HG03521 (cell line): Measurements from ENCODE around the gene SLC7A11.
"Not testable (repeated sequence)": the region's sequence is repeated elsewhere in the genome, so short reads cannot be mapped to it uniquely, and the experiment has no call there.

Experiments
- ATAC-seq: cut with Tn5 transposase; IDR thresholded peaks from one replicate; pipeline ENCODE4 v1.9.1; 2021; ENCODE audit warnings: mild to moderate bottlenecking, moderate library complexity; ENCODE audit not compliant: unreplicated experiment

Gene SLC7A11

GRCh38 chr4:138243369-138243768 is 1.2 kb upstream of the SLC7A11 start:
- ATAC-seq, result no peak

GRCh38 chr4:138242834-138243156 is 646 bp upstream of the SLC7A11 start:
- no peak for ATAC-seq

GRCh38 chr4:138241281-138242075 is 671 bp downstream of the SLC7A11 start:
- ATAC-seq, result peak; percentile 0

DNA sequence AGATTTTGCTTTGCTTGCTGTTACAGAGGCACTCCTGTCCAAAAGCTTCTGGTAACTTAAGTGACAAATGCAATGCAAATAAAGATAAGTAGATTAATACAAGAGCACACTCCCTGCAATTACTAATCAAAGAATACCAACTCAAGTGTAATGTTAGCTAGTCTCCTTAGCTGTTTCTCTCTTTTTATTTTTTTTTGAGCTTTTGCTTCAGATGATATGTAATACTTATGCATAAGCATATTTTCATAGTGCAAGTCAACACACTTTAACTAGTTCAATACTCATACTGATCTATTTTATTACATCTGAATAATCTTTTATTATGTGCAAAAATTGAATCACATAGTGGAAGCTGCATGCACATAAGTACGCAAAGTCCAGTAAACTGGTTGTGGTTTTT is 2.7 kb downstream of the SLC7A11 start:
- no peak for ATAC-seq

DNA sequence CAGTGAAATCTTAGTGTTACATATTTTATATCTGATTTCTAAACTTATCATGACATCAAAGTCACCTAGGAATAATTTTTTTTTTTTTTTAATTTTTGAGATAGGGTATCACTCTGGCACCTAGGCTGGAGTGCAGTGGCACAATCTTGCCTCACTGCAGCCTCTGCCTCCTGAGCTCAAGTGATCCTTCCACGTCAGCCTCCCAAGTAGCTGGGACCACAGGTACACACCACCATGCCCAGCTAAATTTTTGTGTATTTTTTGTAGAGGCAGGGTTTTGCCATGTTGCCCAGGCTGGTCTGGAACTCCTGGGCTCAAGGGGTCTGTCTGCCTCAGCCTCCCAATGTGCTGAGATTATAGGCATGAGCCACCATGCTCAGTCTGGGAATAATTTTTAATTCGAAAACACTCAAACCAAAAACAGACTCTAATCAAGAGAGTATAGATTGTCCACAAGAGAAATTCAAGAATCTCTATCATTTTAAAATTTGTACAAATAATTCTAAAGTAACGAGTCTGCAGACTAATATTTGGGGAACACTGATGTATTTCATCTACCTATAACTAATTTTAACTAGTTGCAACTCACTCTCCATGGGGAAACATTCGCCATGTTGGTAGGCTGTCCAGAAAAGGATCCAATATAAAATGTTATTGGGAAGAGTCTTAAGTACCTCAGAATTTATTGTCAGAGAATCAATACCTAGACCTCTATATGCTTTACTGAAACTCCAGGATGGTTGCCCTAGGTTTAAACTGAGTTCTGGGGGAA is 3.4 kb downstream of the SLC7A11 start:
- ATAC-seq, result no peak

DNA sequence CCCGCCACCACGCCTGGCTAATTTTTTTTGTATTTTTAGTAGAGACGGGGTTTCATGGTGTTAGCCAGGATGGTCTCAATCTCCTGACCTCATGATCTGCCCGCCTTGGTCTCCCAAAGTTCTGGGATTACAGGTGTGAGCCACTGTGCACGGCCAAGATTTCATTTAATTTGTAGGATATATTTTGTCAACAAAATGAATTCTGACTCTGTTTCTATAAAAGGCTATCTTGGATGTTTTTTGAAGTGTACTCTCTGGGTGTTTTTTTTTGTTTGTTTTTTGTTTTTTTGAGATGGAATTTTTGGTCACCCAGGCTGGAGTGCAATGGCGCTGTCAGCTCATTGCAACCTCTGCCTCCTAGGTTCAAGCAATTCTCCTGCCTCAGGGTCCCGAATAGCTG is 5.0 kb downstream of the SLC7A11 start:
- ATAC-seq, result not testable (repeated sequence)

- no peak for ATAC-seq
Measured at GRCh38 chr4:138236037-138236436, 6.1 kb downstream of the SLC7A11 start.

GRCh38 chr4:138235419-138235952 is 6.7 kb downstream of the SLC7A11 start:
- no peak for ATAC-seq

- no peak for ATAC-seq
Measured at GRCh38 chr4:138234248-138234647, 7.9 kb downstream of the SLC7A11 start.

DNA sequence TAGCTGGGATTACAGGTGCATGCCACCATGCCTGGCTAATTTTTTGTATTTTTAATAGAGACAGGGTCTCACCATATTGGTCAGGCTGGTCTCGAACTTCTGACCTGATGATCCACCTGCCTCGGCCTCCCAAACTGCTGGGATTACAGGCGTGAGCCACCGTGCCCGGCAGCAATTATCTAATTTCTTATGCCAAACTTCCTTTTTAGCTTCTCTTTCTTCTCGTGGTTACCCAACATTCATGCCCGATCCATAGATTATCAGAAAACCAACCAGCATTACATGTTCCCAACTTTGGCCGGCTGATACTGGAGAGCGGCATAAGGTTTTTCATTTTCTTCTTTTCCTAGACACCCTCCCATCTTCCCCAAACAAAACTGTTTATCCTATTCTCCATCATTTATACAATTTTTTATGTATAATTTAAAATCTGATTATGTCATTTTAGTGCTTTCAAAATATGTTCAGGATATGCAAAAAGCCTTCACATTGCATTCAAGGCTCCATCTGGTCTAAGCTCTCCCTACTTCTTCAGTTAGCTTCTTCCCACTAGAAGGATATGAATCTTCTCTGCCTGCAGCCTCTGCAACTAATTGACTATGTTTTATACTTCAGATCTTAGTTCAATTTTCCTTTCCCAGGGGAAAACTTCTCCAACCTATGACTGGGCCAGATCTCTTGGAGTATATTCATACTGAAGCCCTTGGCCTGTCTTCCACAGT is 8.7 kb downstream of the SLC7A11 start:
- no peak for ATAC-seq

GRCh38 chr4:138232364-138232763 is 9.8 kb downstream of the SLC7A11 start:
- no peak for ATAC-seq

DNA sequence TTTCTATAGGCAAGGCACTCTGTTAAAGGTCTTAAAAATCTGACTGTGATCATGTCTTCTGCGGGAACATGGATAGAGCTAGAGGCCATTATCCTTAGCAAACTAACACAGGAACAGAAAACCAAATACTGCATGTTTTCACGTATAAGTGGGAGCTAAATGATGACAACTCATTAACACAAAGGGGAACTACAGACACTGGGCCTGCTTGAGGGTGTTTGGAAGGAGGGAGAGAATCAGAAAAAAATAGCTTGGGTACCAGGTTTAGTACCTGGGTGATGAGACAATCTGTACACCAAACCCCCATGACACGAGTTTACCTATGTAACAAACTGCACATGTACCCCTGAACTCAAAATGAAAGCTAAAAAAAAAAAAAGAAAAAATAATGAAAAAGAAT is 12.1 kb downstream of the SLC7A11 start:
- ATAC-seq, result no peak

GRCh38 chr4:138229160-138229559 is 13.0 kb downstream of the SLC7A11 start:
- no peak for ATAC-seq

- ATAC-seq, result no peak
Measured at GRCh38 chr4:138226351-138226750, 15.8 kb downstream of the SLC7A11 start.

GRCh38 chr4:138225477-138225876 is 16.7 kb downstream of the SLC7A11 start:
- ATAC-seq, result no peak

GRCh38 chr4:138224614-138225013 is 17.5 kb downstream of the SLC7A11 start:
- ATAC-seq, result no peak

GRCh38 chr4:138223231-138223910 is 18.8 kb downstream of the SLC7A11 start:
- no peak for ATAC-seq

GRCh38 chr4:138222046-138222445 is 20.1 kb downstream of the SLC7A11 start:
- ATAC-seq, result no peak

DNA sequence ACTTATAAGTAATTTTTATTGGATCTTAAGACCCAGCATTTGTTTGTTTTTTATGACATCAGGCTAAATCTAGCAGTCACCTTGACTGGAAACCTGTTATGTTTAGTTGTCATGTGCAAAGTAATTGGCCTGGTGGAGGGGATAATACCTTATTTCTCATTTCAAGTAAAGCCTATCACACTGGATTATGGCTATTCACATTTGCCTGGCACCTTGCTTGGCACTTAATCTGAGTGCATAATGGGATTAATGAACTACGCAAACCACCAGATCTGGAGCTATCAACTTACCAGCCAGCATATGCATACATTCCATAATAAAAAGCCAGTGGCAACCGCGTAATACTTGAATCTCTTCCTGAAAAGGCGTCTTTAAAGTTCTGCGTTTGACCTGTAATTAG is 23.2 kb downstream of the SLC7A11 start:
- ATAC-seq, result no peak

GRCh38 chr4:138217567-138217966 is 24.6 kb downstream of the SLC7A11 start:
- no peak for ATAC-seq
